Immature natural killer cell (primary cell): Measurements from ENCODE around the gene TNFRSF6B. TPM values are rescaled to one million over a fixed set of nuclear protein-coding genes. Genes with fewer than 3 reads are reported as not detected.
A peak's percentile ranks its signal among the peaks of the same experiment; 100 is the strongest.

ENCODE experiments used
- DNase-seq, 3 donors: peaks; one replicate each; pipeline ENCODE4 v3.0.0; 2022; ENCODE audit warnings: mixed read lengths in 1 of 3
- H3K27ac Mint-ChIP-seq, 6 donors: one replicate each; pipeline ENCODE4 v1.8.0; 2020; ENCODE audit warnings: mixed read lengths in 6 of 6, mild to moderate bottlenecking in 5 of 6, inconsistent platforms in 4 of 6, moderate library complexity in 3 of 6
- H3K27me3 Mint-ChIP-seq, 3 donors: one replicate each; pipeline ENCODE4 v1.8.0; 2020 to 2021; ENCODE audit warnings: low read depth in 3 of 3, mild to moderate bottlenecking in 3 of 3, mixed read lengths in 3 of 3, moderate library complexity in 3 of 3, inconsistent platforms in 1 of 3
- H3K36me3 Mint-ChIP-seq, 3 donors: one replicate each; pipeline ENCODE4 v1.8.0; 2020; ENCODE audit warnings: mixed read lengths in 3 of 3, inconsistent platforms in 2 of 3, mild to moderate bottlenecking in 2 of 3
- H3K4me1 Mint-ChIP-seq, 2 donors: one replicate each; pipeline ENCODE4 v1.8.0; 2020; ENCODE audit warnings: inconsistent platforms in 2 of 2, mild to moderate bottlenecking in 2 of 2, mixed read lengths in 2 of 2, moderate library complexity in 1 of 2
- H3K4me3 Mint-ChIP-seq, 5 donors: one replicate each; pipeline ENCODE4 v1.8.0; 2020; ENCODE audit warnings: mild to moderate bottlenecking in 5 of 5, mixed read lengths in 5 of 5, inconsistent platforms in 3 of 5, moderate library complexity in 3 of 5
- H3K9me3 Mint-ChIP-seq, 6 donors: one replicate each; pipeline ENCODE4 v1.8.0; 2020; ENCODE audit warnings: mild to moderate bottlenecking in 6 of 6, mixed read lengths in 6 of 6, inconsistent platforms in 4 of 6, moderate library complexity in 3 of 6
- polyA plus RNA-seq, 3 donors: library from polyadenylated mRNA; unstranded; fragments of 300-500 nt; fragmentation: Illumina TruSeq; gene quantifications; one replicate each; pipeline ENCODE4 v1.2.3, GENCODE V29; 2021

The TNFRSF6B gene
- polyA plus RNA-seq, 3 donors from 2014 or later = not detected

DNA sequence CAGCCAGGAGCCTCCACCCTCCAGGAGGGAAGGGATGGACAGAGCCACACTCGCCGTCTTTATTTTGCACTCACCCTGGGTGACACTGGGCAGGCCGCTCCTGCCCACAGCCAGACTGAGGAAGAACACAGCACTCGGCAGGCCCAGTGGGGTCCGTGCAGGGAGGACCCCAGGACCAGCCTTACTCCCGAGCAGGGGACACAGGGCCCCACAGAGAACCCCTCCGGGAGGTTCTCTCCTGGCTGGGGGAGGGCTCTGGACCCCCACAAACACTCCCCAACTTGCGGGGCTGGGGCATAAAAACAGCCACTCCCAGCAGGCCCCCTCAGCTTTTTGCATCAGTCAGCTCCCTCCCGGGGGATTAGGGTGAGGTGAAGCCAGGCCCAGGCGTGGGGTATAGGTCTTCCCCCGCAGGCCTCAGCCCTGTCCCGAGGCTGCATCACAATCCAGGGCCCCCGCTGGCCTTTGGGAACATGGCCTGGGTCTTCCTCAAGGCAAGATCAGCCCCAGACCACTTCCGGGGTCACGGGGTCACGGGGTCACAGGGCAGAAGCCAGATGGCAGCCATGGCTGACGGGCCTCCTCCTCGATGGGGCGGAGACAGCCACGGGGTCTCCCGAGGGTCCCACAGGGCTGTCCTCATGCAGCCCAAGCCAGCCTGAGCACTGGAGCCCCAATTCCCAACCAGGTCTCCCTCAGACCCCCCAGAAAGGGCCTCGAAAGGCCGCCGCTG is 3.2 kb downstream of the TNFRSF6B start:
- Mint-ChIP-seq H3K27ac (no peak overlapping the region), H3K27me3 (peaks cover 7 to 14% (median 9%) of the 10 kb centered on the region in 3 donors), H3K9me3 (no peaks in the 10 kb centered on the region), H3K4me3 (no peak overlapping the region), H3K4me1 (peaks cover under 1 to 10% of the 10 kb centered on the region in 2 donors), H3K36me3 (no peaks in the 10 kb centered on the region)
- no peak for DNase-seq

DNA sequence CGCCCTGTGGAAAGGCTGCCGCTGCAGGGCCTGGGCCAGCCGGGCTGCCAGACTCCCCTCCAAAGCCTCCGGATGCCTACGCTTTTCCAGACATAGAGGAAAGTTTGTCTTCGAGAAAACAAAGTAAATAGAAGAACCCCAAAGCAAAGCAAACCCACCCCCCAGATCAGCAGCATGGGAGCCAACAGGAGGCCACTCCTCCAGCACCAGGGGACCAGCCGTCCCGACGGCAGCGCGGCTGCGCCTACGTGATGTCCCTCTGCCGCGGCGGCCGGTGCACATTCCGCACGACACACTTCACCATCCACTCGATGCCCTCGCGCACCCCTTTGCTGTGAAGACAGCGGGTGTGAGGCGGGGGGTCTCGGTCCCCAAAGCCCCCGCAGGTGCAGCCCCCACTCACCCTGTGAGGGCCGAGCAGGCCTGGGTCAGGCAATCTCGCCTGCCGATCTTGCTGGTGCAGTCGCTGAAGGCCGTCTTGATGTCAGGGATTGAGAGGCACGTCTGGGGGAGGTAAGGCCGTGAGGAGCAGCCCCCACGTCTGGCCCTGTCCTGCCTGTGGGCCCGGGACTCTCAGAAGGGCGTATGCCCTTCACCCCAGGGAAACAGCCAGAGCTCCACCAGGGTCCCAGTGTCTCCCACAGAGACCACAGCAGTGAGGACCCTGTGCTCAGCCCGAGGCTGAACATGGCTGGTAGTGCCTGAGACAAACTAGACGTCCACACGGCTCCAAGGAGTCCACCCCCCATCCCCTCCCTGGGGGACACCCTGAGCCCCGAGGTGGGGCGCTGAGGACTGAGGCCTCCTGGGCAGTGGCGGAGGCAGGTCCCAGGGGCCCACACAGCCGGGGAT is 4.0 kb downstream of the TNFRSF6B start:
- Mint-ChIP-seq H3K27me3 (peaks cover 3 to 7% (median 7%) of the 10 kb centered on the region in 3 donors), H3K36me3 (peaks cover 0 to 3% (median 3%) of the 10 kb centered on the region in 3 donors), H3K27ac (no peak overlapping the region), H3K4me1 (peaks cover 6 to 15% of the 10 kb centered on the region in 2 donors), H3K4me3 (no peak overlapping the region), H3K9me3 (no peaks in the 10 kb centered on the region)
- DNase-seq = no peak

DNA sequence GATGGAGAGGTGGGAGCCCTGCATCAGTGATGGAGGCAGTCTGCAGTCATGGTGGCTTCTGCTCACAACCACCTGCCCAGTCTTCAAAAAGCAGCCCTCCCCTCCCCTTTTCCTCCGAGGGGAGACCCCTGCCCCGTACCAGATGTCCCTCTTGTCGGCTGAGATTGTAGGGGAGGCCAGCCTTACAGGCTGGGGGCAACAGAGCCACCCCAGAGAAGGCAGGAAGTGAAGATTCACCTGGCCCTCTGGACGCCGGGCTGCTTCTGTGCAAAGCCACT is 4.5 kb downstream of the TNFRSF6B start:
- Mint-ChIP-seq H3K4me3 (no peak overlapping the region), H3K4me1 (peaks cover 6 to 16% of the 10 kb centered on the region in 2 donors), H3K27ac (no peak overlapping the region), H3K9me3 (no peaks in the 10 kb centered on the region), H3K27me3 (peaks cover 3 to 5% (median 3%) of the 10 kb centered on the region in 3 donors), H3K36me3 (peaks cover 0 to 3% (median 3%) of the 10 kb centered on the region in 3 donors)
- no peak for DNase-seq

DNA sequence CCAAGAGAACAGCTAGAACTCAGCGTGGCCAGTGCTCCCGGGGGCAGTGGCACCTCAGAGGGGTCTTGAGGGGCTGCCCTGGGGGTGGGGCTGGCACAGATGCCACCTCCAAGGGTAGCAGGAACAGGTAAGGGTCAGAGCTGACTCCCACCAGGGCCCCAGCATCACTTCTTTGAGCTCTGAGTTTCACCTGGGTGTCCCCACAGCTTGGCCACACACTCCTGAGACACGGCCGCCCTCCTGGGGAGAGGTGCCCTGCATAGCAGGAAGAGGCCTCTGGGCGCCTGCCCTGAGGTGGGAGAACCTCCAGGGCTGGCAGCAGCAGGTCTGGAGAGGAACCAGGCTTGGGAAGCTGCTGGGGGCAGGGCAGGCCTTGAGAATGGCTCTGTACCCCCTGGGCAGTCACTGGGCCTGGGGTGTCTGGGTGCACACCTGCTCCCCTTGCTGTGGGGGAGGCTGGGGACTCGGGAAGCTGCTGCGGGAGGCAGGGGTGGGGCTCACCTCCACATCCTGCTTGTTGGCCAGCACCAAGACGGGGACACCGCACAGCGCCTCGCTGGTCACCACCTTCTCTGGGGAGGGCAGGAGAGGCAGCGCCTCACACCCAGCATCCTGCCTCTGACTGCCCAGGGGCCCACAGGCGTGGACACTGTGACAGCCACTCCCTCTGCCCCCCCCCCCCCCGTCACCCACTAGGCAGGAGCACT is 5.0 kb downstream of the TNFRSF6B start:
- H3K36me3 Mint-ChIP-seq = peaks cover 0 to 3% (median 3%) of the 10 kb centered on the region in 3 donors
- DNase-seq = no peak
- H3K4me3 Mint-ChIP-seq = no peak overlapping the region
- peaks cover 0 to 3% (median 0%) of the 10 kb centered on the region in 3 donors for H3K27me3 Mint-ChIP-seq
- no peak overlapping the region for H3K27ac Mint-ChIP-seq
- no peaks in the 10 kb centered on the region for H3K9me3 Mint-ChIP-seq
- peaks cover 9 to 21% of the 10 kb centered on the region in 2 donors for H3K4me1 Mint-ChIP-seq

DNA sequence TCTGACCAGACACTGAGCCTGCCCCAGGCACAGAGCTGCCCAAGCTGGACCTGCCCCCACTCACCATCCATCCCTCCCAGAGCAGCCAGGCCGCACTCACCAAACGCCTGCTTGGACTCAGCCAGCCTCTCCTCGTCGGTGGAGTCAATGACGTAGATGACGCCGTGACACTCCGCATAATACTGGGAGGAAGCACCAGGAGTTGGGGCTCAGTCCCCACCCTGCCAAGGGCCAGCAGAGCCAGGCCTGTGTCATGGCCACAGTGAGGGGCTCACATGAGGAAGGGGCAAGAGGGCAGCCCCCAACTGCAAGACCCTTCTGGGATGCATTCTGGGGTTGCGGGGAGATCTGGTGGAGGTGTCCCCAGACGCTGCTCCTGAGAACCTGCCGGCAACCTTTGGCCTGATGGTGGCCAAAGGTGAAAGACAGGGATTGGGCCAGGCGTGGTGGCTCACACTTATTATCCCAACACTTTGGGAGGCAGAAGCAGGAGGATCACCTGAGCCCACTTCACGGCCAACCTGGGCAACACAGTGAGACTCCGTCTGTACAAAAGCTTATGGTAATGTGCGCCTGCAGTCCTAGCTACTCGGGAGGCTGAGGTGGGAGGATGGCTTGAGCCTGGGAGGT is 5.7 kb downstream of the TNFRSF6B start:
- Mint-ChIP-seq H3K27ac (no peak overlapping the region), H3K4me1 (peaks cover 15 to 27% of the 10 kb centered on the region in 2 donors), H3K9me3 (no peaks in the 10 kb centered on the region), H3K27me3 (peaks cover 0 to 5% (median 2%) of the 10 kb centered on the region in 3 donors), H3K4me3 (no peak overlapping the region), H3K36me3 (peaks cover 0 to 6% (median 3%) of the 10 kb centered on the region in 3 donors)
- DNase-seq = no peak

DNA sequence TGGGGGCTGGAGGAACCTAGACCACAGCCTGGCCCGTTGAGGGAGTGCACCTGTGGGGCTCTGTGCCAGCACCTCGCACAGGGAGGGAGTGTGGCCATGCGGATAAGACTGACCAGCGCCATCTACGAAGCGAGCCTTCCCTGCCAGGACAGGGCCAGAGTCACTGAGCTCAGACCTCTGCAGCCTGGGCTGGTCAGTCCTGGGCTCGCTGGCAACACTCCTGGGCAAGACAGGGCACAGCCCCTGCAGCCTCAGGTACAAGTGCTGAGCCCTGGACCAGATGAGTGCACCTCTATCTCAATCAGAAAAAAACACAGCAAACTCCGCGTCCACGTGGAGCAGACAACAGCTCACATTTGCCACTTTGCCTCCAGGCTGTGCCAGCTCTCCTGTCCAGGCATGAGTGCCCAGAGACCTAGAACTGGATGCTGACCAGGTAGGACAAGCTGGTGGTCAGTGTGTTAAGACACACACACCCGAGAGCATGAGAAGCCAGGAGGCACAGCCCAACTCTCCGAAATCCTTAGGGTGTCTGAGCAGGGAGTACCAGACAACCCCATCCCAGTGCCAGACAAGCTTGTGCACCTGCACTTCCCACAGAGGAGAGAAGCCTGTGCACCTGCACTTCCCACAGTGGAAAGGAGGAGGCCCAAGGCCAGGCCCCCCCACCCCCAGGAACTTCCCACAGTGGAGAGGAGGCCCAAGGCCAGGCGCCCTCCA is 6.5 kb downstream of the TNFRSF6B start:
- Mint-ChIP-seq H3K4me3 (no peak overlapping the region), H3K27ac (peak overlapping the region in 1 of 6 donors; percentile 58), H3K36me3 (peaks cover 0 to 6% (median 3%) of the 10 kb centered on the region in 3 donors), H3K4me1 (peaks cover 15 to 24% of the 10 kb centered on the region in 2 donors), H3K27me3 (peaks cover 0 to 5% (median 2%) of the 10 kb centered on the region in 3 donors), H3K9me3 (no peaks in the 10 kb centered on the region)
- DNase-seq = no peak

DNA sequence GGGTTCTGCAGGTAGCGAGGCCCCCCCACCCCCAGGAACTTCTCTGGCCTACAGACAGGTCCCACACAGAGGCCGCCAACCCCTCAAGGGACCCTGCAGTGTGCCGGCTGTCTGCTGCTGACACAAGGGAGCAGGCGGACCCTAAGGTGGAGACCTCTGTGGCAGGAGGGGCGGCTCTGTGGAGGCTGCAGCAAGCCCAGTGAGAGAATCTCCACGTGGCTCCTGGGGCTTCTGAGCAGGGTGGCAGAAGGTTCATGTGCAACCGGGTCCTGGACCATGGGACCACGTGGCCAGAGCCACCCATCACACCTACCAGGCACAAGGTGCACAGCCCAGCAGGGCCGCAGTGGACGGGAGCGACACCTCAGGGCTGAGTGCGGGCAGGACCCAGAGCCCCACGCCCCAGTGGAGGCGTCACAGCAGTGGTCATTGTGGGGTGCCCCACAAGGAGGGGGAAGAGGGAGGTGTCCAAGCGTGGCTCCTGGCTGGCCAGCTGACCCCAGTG is 7.1 kb downstream of the TNFRSF6B start:
- peaks cover 18 to 25% of the 10 kb centered on the region in 2 donors for H3K4me1 Mint-ChIP-seq
- no peak overlapping the region for H3K4me3 Mint-ChIP-seq
- DNase-seq = no peak
- H3K9me3 Mint-ChIP-seq = no peaks in the 10 kb centered on the region
- peaks cover 0 to 6% (median 3%) of the 10 kb centered on the region in 3 donors for H3K36me3 Mint-ChIP-seq
- H3K27me3 Mint-ChIP-seq = peaks cover 0 to 5% (median 2%) of the 10 kb centered on the region in 3 donors
- H3K27ac Mint-ChIP-seq = no peak overlapping the region

DNA sequence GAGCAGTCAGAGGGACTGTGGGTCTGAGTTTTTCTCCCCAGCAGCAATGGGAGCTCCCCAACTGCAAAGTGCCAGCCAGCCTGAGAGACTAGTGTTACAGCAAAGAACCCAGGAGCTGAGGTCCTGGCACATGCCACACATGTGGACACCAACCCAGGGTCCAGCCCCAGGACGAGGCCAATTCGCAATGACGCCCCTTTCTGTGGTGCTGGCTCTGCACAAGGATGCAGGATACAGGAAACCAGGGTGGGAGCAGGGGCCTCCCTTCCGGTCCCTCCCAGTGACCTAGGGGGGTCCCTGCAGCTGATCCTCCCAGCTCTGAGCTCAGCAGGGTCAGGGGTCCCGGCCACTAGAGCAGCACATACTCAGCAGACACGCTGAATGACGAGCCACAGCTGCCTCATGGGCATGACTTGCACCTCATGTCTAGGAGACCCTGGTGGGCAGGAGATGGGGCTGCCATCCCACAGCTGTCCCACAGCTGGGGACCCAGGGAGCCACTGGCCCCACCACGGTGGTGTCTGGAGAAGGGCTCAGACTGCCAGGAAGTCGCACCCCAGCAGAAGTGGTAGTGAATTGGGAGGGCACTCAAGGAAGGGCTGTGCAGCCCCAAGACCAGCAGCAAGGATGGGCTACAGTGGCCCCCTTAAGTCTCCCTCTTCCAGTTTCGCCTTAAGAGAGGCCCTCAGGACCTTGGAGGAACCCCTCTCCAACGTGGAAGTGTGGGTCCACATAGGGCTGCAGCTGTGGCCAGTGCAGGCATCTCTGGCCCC is 7.7 kb downstream of the TNFRSF6B start:
- Mint-ChIP-seq H3K9me3 (no peaks in the 10 kb centered on the region), H3K4me1 (peaks cover 24 to 32% of the 10 kb centered on the region in 2 donors), H3K27me3 (peaks cover 0 to 7% (median 5%) of the 10 kb centered on the region in 3 donors), H3K36me3 (peaks cover 0 to 9% (median 3%) of the 10 kb centered on the region in 3 donors), H3K4me3 (peak overlapping the region in 1 of 5 donors; percentile 32), H3K27ac (no peak overlapping the region)
- DNase-seq = no peak

DNA sequence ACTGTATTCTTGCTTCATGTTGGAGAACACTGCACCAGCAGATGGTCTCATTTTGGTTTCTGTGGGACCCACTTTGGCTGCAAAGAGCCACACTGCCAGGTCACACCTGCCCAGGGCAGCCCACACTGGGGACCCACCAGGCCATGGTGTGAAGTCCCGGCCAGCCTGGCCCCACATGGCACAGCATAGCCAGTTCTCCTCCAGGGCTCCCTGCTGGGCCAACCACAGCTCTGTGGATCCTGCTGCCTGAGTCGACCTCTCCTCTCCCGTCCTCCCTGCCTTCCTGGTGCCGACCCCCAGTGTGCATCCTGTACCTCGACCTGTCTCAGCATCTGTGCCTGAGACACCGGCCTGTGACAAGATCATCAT is 8.3 kb downstream of the TNFRSF6B start:
- Mint-ChIP-seq H3K27ac (peak overlapping the region in 3 of 6 donors; percentile 48 to 72 (median 59)), H3K9me3 (no peaks in the 10 kb centered on the region), H3K4me3 (no peak overlapping the region), H3K4me1 (peaks cover 27 to 34% of the 10 kb centered on the region in 2 donors), H3K27me3 (peaks cover 0 to 7% (median 5%) of the 10 kb centered on the region in 3 donors), H3K36me3 (peaks cover 0 to 9% (median 3%) of the 10 kb centered on the region in 3 donors)
- no peak for DNase-seq

DNA sequence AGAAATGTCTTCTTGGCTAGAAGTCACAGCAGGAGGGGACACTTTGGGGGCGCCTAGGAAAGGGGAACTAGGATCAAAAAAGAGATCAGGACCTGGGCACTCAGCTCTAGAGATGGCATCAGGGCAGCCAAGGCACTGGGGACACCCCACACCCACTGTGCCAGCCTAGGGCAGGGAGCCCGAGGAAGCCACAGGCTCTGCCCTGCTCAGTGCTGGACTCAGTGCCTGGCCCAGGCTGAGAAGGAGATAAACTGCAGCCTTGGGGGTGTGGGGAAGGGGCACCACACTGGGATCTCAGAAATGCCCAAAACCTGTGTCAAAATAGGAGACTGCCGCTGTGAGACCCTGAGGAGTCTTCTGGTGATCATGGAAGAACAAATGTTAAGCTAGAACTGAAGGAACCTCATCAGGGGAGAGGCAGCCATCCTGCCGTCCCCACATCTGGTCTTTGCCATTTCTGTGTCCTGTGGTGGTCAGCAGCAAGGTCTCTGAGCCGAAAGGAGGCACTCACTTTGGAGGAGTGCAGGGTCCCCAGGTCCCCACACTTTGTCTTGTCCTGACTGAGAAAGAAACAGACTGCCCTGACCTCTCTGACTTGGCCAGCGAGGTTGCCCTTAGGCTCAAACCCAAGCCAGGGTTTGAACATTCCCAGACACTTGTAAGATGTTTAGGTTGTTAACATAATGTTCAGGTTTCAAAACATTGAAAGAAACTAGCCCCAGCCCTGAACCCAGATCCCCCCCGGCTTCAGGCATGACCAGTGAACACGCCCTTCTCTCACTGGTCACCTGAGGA is 9.0 kb downstream of the TNFRSF6B start:
- DNase-seq = no peak
- Mint-ChIP-seq H3K27me3 (peaks cover 0 to 7% (median 5%) of the 10 kb centered on the region in 3 donors), H3K9me3 (no peaks in the 10 kb centered on the region), H3K36me3 (peaks cover 0 to 12% (median 5%) of the 10 kb centered on the region in 3 donors), H3K27ac (peak overlapping the region in 4 of 6 donors; percentile 24 to 88 (median 66)), H3K4me3 (peak overlapping the region in 4 of 5 donors; percentile 35 to 50 (median 40)), H3K4me1 (peaks cover 31 to 39% of the 10 kb centered on the region in 2 donors)

DNA sequence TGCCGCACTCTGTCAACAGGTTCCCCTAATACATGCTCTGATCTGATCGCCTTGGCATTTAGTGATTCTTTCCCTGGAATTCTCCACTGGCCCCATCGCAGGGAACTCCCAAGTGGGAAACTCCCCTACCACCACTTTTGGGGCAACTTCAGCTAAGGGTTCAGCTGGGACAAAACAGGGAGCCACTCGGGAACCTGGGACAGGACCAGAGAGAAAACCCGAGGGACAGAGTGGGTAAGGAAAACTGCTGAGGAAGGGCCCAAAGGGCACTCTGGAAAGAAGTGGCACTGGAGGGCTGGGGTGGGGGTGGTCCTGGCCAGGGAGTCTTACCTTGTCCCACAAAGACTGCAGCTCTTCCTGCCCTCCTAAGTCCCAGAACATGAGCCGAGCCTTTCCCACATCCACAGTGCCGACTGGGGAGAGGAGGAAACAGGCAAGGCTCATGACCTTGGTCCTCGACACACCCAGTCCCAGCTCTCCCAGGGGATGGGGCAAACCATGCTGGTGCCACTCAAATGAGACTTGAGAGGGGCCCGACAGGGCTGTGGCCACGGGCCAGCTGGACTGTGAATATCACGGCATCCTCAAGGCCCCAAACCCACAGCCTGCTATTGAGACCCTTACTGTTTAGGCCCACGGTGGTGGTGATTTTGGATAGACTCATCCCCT is 9.7 kb downstream of the TNFRSF6B start:
- Mint-ChIP-seq H3K9me3 (no peaks in the 10 kb centered on the region), H3K27me3 (peaks cover 0 to 10% (median 5%) of the 10 kb centered on the region in 3 donors), H3K4me1 (peaks cover 38 to 46% of the 10 kb centered on the region in 2 donors), H3K27ac (peak overlapping the region; percentile 83 to 91 (median 88)), H3K4me3 (peak overlapping the region; percentile 84 to 89 (median 85)), H3K36me3 (peaks cover 0 to 19% (median 9%) of the 10 kb centered on the region in 3 donors)
- DNase-seq = no peak
